GM12875 (cell line): ENCODE results near the gene ZMIZ1.

Experiments
- H3K4me3 ChIP-seq: one replicate; pipeline ENCODE4 v1.5.1; 2011; ENCODE audit warnings: low read depth, low read length, control low read depth
- TF ChIP-seq, protein P1 (sequence below): IDR thresholded peaks from 2 replicates; pipeline ENCODE4 v1.5.1; 2011; ENCODE audit warnings: low read depth, mild to moderate bottlenecking, control low read depth, inconsistent platforms, low read length, moderate library complexity, borderline replicate concordance; ENCODE audit not compliant: insufficient read depth

ZMIZ1 gene

DNA sequence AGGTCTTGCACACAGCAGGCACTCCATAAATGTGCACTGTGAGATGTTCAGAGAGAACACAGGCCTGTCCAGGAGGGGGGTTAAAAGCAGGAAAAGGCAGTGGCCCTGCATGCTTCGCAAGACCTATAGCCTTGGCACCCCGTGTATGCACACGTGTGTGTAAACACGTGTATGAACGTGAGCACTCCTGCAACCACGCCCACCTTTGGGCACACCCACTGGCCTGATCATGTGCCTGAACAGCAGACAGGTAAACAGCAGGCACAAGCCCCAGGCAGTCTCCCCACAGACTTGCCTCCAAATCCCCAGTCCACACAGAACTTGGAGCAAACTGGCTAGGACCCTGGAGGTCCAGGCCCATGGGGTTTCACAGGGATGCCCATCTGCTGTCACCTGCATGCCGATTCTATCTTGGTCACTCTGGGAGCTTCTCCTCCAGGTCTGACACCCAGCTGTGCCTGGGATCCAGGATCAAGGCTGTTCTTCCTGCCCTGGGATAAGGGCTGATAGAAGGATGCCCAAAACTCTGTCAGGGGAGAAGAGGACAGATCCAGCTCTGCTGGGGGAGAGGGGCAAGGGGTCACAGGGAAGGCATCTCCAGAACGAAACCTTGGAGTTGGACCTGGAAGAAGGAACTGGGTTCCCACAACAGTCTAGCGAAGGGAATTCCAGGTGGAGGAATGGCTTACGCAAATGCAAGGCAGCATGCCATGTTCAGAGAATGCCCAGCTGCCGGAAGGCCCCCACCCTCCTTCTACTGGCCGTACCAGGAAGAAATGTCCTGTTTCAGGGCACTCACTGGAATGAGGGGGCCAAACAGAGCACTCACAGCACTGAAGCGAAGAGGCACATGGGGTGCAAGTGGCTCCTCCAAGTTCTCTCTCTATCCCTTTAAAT lies 14.3 kb upstream of the ZMIZ1 start:
- TF ChIP-seq, protein P1, sequence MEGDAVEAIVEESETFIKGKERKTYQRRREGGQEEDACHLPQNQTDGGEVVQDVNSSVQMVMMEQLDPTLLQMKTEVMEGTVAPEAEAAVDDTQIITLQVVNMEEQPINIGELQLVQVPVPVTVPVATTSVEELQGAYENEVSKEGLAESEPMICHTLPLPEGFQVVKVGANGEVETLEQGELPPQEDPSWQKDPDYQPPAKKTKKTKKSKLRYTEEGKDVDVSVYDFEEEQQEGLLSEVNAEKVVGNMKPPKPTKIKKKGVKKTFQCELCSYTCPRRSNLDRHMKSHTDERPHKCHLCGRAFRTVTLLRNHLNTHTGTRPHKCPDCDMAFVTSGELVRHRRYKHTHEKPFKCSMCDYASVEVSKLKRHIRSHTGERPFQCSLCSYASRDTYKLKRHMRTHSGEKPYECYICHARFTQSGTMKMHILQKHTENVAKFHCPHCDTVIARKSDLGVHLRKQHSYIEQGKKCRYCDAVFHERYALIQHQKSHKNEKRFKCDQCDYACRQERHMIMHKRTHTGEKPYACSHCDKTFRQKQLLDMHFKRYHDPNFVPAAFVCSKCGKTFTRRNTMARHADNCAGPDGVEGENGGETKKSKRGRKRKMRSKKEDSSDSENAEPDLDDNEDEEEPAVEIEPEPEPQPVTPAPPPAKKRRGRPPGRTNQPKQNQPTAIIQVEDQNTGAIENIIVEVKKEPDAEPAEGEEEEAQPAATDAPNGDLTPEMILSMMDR, result no peak
- no peak overlapping the region for H3K4me3 ChIP-seq

GRCh38 chr10:79055100-79055782 lies 13.5 kb upstream of the ZMIZ1 start:
- H3K4me3 ChIP-seq, result no peak overlapping the region
- TF ChIP-seq, protein P1, result no peak

DNA sequence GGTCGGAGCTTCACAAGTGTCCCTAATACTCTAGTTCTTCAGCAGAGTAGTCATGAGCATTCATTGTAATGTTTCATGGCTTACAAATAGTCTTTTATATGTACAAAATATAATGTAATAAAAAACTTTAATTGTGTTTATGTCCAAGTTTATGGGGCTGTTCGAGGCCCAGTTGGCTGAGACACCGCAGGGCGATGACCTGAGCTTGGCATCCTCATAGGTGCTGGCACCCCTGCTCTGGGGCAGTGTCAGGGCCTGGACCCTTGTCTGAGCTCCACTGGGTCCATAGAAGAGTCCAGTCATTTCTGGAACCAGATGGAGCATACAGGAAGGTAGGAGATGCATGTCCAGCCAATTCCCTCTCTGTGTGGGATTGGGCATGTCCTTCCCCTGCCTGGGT lies 12.9 kb upstream of the ZMIZ1 start:
- TF ChIP-seq, protein P1, result no peak
- no peak overlapping the region for H3K4me3 ChIP-seq

GRCh38 chr10:79056361-79056735 lies 12.4 kb upstream of the ZMIZ1 start:
- TF ChIP-seq, protein P1, result no peak
- no peak overlapping the region for H3K4me3 ChIP-seq

DNA sequence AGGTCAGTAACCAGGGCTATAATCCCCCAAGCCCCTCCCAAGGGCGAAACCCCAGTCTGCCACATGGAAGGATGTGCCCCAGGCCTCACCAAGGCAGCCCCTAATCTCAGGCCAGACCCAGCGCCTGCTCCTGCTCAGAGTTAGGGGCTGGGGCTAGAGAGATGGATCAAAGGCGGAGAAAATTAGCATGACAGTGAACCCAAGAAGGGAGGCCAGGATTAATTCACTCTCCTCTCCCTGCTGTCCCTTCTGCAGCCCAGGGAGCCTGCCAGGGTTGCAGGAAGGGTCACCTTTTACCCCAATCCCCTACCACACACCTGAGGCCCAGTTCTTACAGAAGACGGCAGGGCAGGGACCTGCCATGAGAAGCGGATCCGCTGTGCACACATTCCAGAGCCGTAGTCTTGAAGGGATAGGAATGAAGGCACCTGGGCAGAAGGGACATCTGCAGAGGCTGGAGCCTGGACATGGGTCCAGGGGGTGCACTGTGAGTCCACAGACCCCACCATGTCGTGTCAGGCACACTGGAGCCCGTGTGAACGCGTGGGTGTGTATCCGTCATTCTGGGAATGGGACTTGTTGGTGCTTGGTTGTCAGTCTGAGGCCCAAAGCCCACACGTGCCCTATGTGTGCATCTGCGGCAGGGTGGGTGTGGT lies 11.9 kb upstream of the ZMIZ1 start:
- TF ChIP-seq, protein P1, result no peak
- no peak overlapping the region for H3K4me3 ChIP-seq

DNA sequence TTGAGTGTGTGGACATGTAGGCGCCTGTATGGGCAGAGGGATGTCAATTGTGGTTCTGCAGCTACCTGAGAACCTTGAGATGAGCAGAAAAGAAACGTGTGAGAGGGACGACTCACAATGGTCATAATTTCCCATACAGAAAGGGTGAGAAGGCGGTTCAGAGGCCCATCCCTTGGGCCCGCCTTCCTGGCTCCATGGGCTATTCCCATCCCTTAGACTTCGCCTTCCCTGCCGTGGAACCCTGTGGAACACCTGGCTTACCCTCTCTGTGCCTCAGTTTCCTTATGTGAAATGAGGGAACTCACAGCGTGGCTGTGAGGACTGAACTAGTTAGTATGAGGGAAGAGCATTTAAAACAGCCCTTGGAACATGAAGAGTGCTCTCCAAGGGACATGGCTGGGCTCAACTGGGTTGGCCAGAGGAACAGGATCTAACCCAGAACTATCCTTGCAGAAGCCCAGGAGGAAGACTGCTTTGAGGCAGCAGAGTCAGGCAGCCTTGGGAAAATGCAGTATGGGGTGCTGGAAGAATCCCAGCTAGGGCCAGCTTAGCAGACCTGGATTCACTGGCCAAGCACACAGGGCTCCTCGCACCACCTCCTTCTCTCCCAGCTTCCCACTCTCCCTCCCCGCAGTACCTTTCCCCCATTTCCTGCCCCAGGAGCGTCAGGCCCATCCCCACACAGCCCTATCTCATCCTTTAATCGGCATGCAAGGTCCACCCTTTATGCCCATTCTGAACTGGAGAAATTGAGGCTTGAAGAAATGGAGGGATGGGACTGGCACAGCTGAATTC lies 11.1 kb upstream of the ZMIZ1 start:
- H3K4me3 ChIP-seq, result no peak overlapping the region
- TF ChIP-seq, protein P1, result no peak
